GM18858 (cell line): ENCODE data around the gene NOP9.

Source experiments
- ATAC-seq: cut with Tn5 transposase; IDR thresholded peaks from one replicate; pipeline ENCODE4 v1.9.1; 2021; ENCODE audit not compliant: unreplicated experiment

Gene NOP9

GRCh38 chr14:24280797-24281460 lies 18.7 kb upstream of the NOP9 start:
- no peak for ATAC-seq

DNA sequence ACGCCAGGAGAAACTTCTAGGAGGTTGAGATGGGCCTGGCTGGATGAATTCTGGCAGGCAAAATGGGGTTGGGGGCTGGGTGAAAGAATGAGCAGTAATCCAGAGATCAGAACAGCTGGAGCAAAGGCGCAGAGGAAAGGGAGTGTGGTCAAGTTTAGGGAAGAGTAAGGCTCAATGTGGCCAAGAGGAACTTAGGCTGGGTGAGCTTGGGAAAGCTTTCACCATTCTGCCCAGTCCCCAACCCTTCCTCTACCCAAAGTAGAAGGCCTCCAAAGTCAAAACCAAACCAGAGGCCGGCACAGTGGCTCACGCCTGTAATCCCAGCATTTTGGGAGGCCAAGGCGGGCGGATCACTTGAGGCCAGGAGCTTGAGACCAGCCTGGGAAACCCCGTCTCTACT lies 18.0 kb upstream of the NOP9 start:
- ATAC-seq = no peak

DNA sequence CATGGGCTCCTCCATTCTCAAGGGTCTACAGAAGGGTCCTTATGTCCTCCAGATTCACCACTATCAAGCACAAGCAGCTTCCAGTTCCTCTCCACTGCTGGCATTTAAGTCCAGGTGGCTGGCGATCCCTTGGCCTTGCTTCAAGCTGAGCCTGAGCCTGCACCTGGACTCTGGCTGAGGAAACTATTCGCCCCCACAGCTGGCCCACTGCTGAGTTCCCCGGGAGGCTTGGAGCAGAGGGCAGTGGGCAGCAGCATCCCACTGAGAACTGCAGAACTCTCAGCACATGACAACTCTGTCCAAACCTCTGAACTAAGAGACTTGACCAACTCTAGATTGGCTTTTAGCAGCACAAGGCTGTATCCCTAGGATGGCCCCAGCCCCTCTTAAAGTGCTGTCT lies 16.9 kb upstream of the NOP9 start:
- ATAC-seq = no peak

DNA sequence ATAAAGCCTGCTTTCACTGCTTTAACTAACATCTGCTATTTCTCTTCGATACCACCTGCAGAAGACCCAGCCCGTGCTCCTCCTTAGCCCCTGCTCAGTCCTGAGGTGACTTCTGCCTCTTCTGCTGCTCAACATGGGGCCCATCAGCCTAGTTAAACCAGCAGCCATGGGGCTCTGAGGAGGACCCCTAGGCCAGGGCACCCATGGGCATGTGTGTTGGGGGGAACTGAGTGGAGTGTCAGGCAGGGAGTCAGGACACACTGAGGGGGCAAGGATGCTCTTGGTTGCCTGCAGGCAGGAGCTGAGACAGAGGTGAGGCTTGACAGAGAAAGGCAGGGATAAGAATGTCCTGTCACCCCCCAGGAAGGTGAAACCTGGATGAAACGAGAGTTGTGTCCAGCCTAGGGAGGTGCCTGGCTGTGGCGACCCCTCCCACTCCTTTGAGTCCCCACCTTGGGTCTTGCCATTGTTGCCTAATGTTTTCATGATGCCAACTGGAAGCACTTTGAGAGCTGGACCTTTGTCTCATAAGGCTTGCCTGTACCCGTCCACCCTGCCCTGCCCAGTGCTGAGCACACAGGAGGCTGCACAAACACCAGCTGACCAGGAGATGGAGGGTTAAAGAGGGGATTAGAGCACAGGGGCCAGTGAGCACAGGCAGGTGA lies 15.7 kb upstream of the NOP9 start:
- ATAC-seq = no peak

DNA sequence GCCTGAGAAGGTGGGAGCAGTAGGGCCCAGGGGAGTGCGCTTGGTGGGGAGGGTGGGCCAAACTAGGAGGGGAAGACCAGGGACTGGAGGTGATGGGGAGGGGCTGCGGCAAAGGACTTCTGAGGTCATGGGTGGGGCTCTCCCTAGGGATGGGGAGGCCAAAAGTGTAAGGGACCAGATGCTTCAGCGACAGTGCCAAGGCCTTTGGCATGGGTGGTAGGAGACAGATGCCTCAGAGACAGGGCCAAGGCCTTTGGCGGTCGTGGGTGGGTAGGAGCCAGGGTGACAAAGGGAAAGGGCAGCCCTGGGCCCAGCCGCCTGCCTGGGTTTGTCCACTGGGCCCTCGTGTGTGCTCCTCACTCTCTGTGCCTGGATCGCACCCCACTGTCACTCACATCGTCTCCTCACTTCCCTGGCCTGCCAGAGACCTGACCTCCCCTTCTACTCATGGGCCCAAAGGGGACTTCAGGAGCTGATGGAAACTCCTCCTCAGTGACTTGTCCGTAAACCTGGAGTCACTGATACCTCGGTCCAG lies 15.1 kb upstream of the NOP9 start:
- no peak for ATAC-seq

GRCh38 chr14:24285351-24285750 lies 14.3 kb upstream of the NOP9 start:
- ATAC-seq = no peak

GRCh38 chr14:24286996-24287395 lies 12.7 kb upstream of the NOP9 start:
- no peak for ATAC-seq

GRCh38 chr14:24289649-24290280 lies 9.9 kb upstream of the NOP9 start:
- ATAC-seq = peak; percentile 72

- no peak for ATAC-seq
These were observed 8.9 kb upstream of the NOP9 start for GRCh38 chr14:24290746-24291145.

DNA sequence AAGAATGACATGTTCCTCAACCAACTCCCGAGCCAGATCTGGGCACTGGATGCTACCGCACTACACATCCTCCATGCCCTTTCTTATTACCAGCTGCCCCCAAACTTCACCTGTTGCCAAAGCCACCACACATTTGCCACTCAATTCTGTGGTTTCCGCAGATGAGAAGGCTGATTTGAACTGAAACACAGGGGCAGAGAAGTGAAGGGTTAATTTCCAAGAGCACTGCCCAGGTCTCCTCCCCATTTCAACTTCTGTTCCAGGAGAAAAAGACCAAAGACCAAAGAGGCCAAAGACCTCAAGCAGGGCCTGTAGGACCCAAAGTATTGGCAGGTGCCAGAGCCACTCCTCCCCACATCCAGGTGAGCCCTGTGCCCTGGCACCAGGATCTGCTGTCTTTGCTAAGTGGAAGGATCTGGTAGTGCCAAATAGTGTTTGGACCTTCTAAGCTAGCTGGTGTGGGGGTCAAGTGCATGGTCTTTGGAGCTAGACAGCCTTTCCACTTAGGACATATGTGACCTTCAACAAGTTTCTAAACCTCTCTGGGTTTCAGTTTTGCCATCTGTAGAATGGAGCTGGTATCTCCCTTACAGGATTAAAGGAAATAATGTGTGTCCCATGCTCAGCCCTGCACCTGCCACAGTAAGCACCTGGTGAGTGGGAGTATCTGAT lies 8.1 kb upstream of the NOP9 start:
- ATAC-seq = no peak

DNA sequence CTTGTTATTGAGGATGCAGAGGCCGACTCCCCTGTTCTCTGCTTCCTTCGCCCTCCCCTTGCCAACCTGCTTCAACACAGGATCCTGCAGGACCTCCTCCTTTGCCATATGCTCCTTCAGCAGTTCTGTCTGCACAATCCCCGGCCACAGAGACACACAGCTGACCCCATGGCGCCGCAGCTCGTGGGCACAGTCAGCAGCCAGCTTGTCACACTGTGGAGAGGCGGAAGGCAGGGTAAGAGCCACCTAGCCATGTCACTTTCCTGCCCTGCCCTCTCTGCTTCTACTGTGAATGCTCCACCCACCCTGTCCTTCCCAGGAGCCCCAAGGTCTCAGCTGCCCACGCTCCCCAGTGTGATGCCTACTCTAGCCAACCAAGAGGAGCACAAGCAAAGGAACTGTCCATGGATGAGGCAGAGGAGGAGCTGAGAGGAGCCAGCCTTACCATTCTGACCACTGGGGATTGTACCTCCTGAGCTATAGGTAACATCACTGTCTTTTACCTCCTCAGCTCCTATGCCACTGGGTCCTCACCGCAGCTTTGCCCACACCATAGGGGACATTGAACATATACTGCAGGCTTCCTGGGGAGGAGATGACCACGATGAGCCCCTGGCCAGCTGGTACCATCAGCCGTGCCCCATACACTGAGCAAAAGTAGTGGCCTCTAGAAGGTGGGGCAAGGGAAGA lies 7.4 kb upstream of the NOP9 start:
- no peak for ATAC-seq

- no peak for ATAC-seq
These were observed 6.1 kb upstream of the NOP9 start for GRCh38 chr14:24293525-24293924.

- ATAC-seq = peak; percentile 55
These were observed 3.1 kb upstream of the NOP9 start for GRCh38 chr14:24296341-24297157.

- ATAC-seq = no peak
These were observed 2.3 kb upstream of the NOP9 start for GRCh38 chr14:24297190-24297964.

GRCh38 chr14:24298892-24299254 lies 777 bp upstream of the NOP9 start:
- ATAC-seq = no peak

DNA sequence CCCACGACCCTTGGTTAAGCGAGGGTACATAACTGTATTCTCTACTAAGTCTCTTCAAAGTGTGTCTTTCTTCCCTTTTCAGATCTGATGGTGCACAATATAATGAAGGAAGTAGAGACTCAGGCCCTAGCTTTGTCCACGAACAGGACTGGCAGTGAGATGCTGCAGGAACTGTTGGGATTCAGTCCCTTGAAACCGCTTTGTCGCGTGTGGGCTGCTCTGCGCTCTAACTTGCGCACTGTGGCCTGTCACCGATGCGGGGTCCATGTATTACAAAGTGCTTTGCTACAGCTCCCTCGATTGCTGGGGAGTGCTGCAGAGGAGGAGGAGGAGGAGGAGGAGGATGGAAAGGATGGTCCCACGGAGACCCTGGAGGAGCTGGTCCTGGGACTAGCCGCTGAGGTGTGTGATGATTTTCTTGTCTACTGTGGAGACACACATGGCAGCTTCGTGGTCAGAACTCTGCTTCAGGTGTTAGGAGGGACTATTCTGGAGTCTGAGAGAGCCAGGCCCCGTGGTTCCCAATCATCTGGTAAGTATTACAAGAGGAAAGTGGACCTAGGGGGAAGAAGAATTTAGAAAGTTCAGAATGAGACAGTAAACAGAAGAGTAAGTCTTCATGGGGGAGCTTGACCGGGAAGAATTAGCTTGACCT lies 803 bp downstream of the NOP9 start:
- ATAC-seq = no peak

DNA sequence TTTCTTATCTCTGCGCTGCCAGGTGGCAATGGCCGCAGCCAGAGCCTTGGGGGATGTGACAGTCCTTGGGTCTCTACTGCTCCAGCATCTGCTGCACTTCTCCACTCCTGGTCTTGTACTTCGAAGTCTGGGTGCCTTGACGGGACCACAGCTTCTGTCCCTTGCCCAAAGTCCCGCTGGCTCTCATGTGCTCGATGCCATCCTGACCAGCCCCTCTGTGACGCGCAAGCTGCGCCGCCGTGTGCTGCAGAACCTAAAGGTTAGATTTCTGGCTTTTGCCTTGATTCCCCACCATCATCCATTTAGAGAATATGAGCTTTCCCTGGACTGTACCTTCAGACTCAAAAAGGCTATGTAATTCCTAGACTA lies 4.4 kb downstream of the NOP9 start:
- ATAC-seq = no peak

DNA sequence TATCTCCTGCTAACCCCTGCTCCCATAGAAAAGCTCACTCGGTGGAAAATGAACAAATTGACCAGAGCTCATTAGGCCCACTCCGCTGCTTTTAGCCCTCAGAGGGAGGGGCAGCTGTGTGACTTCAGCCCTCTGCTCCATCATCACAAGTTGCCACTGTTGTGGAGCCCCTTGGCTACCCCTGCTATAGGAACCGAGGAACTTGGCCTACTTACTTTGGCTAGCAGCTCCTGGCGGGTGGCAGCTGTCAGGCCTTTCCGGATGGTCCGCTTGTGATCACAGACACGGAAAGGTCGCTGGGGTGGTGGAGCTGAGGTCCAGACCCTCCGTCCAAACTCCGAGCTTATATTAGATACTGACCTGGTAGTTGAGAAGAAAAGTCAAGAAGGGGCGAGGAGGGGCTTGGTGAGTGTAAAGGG lies 7.5 kb downstream of the NOP9 start:
- no peak for ATAC-seq
